Mesenchymal stem cell (in vitro differentiated cells and primary cell): Measurements from ENCODE around the gene ACER3.

ENCODE experiments used
- DNase-seq: peaks from one replicate; pipeline ENCODE4 v3.0.0-alpha.2; 2013
- H2AFZ ChIP-seq: one replicate; pipeline ENCODE4 v1.6.1; 2013; ENCODE audit warnings: low read depth, mild to moderate bottlenecking, control low read depth, inconsistent platforms, low read length, moderate library complexity
- H2AK5ac ChIP-seq: 2 replicates; pipeline ENCODE4 v1.6.1; 2013; ENCODE audit warnings: low read length, moderate library complexity, mild to moderate bottlenecking, inconsistent platforms; ENCODE audit not compliant: severe bottlenecking
- H2BK120ac ChIP-seq: one replicate; pipeline ENCODE4 v1.6.1; 2013; ENCODE audit warnings: low read depth, mild to moderate bottlenecking, inconsistent platforms, low read length, moderate library complexity
- H2BK12ac ChIP-seq, 2 experiments: one replicate each; pipeline ENCODE4 v1.6.1; 2013; ENCODE audit warnings: inconsistent platforms in 2 of 2, low read length in 2 of 2, mild to moderate bottlenecking in 2 of 2, moderate library complexity in 2 of 2, control low read depth in 1 of 2
- H2BK15ac ChIP-seq: one replicate; pipeline ENCODE4 v1.6.1; 2013; ENCODE audit warnings: mild to moderate bottlenecking, low read depth, inconsistent platforms; ENCODE audit not compliant: poor library complexity, severe bottlenecking
- H2BK5ac ChIP-seq: 2 replicates; pipeline ENCODE4 v1.6.1; 2013; ENCODE audit warnings: low read depth, mild to moderate bottlenecking, low read length, control low read depth, inconsistent platforms; ENCODE audit not compliant: poor library complexity, severe bottlenecking
- H3K14ac ChIP-seq, 2 experiments: one replicate each; pipeline ENCODE4 v1.6.1; 2013; ENCODE audit warnings: inconsistent platforms in 2 of 2, low read length in 2 of 2, control low read depth in 1 of 2, mild to moderate bottlenecking in 1 of 2, moderate library complexity in 1 of 2
- H3K18ac ChIP-seq, 2 experiments: one replicate each; pipeline ENCODE4 v1.6.1; 2013; ENCODE audit warnings: inconsistent platforms in 2 of 2, low read length in 2 of 2, control low read depth in 1 of 2, low read depth in 1 of 2, mild to moderate bottlenecking in 1 of 2
- H3K23ac ChIP-seq, 2 experiments: one replicate each; pipeline ENCODE4 v1.6.1; 2013; ENCODE audit warnings: inconsistent platforms in 2 of 2, low read length in 2 of 2, mild to moderate bottlenecking in 2 of 2, moderate library complexity in 2 of 2, control low read depth in 1 of 2
- H3K27ac ChIP-seq: 2 replicates; pipeline ENCODE4 v1.5.1; 2013; ENCODE audit warnings: mild to moderate bottlenecking, moderate library complexity, low read length, control low read depth, inconsistent platforms; ENCODE audit not compliant: poor library complexity, severe bottlenecking
- H3K27me3 ChIP-seq, 2 experiments: 2 replicates each; pipeline versions ENCODE4 v1.6.1 to v1.7.0; 2013; ENCODE audit warnings: low read length in 2 of 2, mild to moderate bottlenecking in 2 of 2, moderate library complexity in 2 of 2, control low read depth in 1 of 2, inconsistent platforms in 1 of 2; ENCODE audit not compliant: control insufficient read depth in 1 of 2, insufficient read depth in 1 of 2
- H3K36me3 ChIP-seq, 2 experiments: 2 replicates each; pipeline versions ENCODE4 v1.6.1 to v1.7.0; 2013; ENCODE audit warnings: low read length in 2 of 2, control low read depth in 1 of 2, inconsistent platforms in 1 of 2, low read depth in 1 of 2, mild to moderate bottlenecking in 1 of 2; ENCODE audit not compliant: insufficient read depth in 2 of 2, control insufficient read depth in 1 of 2
- H3K4ac ChIP-seq, 2 experiments: one replicate each; pipeline ENCODE4 v1.6.1; 2013; ENCODE audit warnings: inconsistent platforms in 2 of 2, low read length in 2 of 2, mild to moderate bottlenecking in 2 of 2, moderate library complexity in 2 of 2, control low read depth in 1 of 2, low read depth in 1 of 2
- H3K4me1 ChIP-seq: 2 replicates; pipeline ENCODE4 v1.6.1; 2013; ENCODE audit warnings: low read depth, low read length, control low read depth; ENCODE audit not compliant: control insufficient read depth, insufficient read depth
- H3K4me2 ChIP-seq: 2 replicates; pipeline ENCODE4 v1.6.1; 2013; ENCODE audit warnings: low read length, mild to moderate bottlenecking, inconsistent platforms; ENCODE audit not compliant: poor library complexity, severe bottlenecking
- H3K4me3 ChIP-seq, 2 experiments: 2 replicates each; pipeline versions ENCODE4 v1.5.1 to v1.7.0; 2013; ENCODE audit warnings: low read length in 2 of 2, mild to moderate bottlenecking in 2 of 2, control low read depth in 1 of 2, low read depth in 1 of 2; ENCODE audit not compliant: insufficient read depth in 1 of 2
- H3K79me1 ChIP-seq: replicated peaks from 2 replicates; pipeline ENCODE4 v1.6.1; 2013; ENCODE audit warnings: mild to moderate bottlenecking, control low read depth, low read length, inconsistent platforms; ENCODE audit not compliant: poor library complexity, severe bottlenecking
- H3K9ac ChIP-seq: 2 replicates; pipeline ENCODE4 v1.7.0; 2013; ENCODE audit warnings: mild to moderate bottlenecking, low read length, moderate library complexity
- H3K9me3 ChIP-seq: 2 replicates; pipeline ENCODE4 v1.7.0; 2013; ENCODE audit warnings: mild to moderate bottlenecking, low read length; ENCODE audit not compliant: control insufficient read depth
- H4K8ac ChIP-seq: one replicate; pipeline ENCODE4 v1.6.1; 2013; ENCODE audit warnings: inconsistent platforms, mild to moderate bottlenecking, low read length, moderate library complexity
- H4K91ac ChIP-seq: one replicate; pipeline ENCODE4 v1.6.1; 2013; ENCODE audit warnings: mild to moderate bottlenecking, low read length, inconsistent platforms
- WGBS: methylation state at CpG from one replicate; pipeline ENCODE4 v1.1.7; 2013; ENCODE audit warnings: mixed read lengths; 5-methylcytosine and 5-hydroxymethylcytosine counted together

ACER3 gene

DNA sequence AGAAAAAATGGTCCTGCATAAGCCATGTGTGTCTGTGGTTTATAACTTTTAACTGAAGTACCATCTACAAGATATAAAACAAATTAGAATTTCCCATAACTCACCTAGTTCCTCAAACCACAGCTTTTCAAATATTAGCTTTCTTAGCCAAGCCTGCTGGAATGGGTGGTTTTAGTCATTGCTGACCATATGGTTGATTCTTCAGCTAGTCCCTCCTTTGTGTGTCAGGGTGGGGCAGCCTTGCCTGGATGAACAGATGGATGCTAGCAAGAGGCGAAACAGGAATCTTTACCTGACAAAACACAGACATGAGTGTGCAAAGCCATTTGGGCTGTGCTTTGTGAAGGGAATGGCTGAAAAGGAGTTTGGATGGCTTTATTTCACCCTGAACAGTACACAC is 166.6 kb downstream of the ACER3 start:
- Histone ChIP-seq H4K8ac (no peak overlapping the region), H2BK15ac (no peak overlapping the region), H2BK5ac (no peak overlapping the region), H4K91ac (no peak overlapping the region), H3K27ac (no peak overlapping the region), H2BK12ac (no peak overlapping the region), H2BK120ac (no peak overlapping the region), H3K4me3 (no peak overlapping the region), H3K4me1 (no peaks in the 10 kb centered on the region), H3K36me3 (no peaks in the 10 kb centered on the region), H3K4me2 (no peak overlapping the region), H3K9me3 (no peaks in the 10 kb centered on the region), H3K79me1 (no peaks in the 10 kb centered on the region), H3K14ac (no peak overlapping the region), H3K23ac (no peak overlapping the region), H3K9ac (no peak overlapping the region), H3K27me3 (peaks cover 15 to 25% of the 10 kb centered on the region in 2 experiments), H2AFZ (no peak overlapping the region), H2AK5ac (no peak overlapping the region), H3K4ac (no peak overlapping the region), H3K18ac (no peak overlapping the region)
- no peak for DNase-seq
- 94% methylated on average over 1 of the region's 1 CpG for WGBS

DNA sequence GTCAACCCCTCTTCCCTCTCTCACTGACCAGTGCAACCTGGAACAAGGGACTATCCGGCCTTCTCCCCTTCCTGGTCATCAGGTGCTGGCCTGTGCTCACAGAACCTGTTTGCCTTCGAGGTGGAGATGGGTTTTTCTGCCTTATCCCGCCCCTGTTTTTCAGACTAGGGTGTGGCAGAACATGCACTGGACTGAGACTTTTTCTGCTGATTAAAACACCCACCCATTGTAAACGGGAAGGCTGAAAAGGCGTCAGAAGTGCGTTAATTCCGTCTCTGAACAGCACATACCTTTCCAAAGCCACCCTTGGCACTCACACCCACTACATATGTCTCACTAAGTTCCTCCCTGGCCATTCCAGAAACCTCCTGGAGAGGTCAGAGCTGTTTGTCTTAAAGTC is 169.1 kb downstream of the ACER3 start:
- H2BK15ac ChIP-seq: no peak overlapping the region
- no peaks in the 10 kb centered on the region for H3K9me3 ChIP-seq
- no peak overlapping the region for H3K9ac ChIP-seq
- H2BK5ac ChIP-seq: no peak overlapping the region
- no peak overlapping the region for H2AFZ ChIP-seq
- H3K14ac ChIP-seq: no peak overlapping the region
- H3K4ac ChIP-seq: no peak overlapping the region
- no peak overlapping the region for H3K18ac ChIP-seq
- no peaks in the 10 kb centered on the region for H3K4me1 ChIP-seq
- H3K4me2 ChIP-seq: no peak overlapping the region
- WGBS: 89% methylated on average over 7 of the region's 7 CpGs
- no peak overlapping the region for H3K23ac ChIP-seq
- peaks cover 15 to 25% of the 10 kb centered on the region in 2 experiments for H3K27me3 ChIP-seq
- DNase-seq: no peak
- H3K79me1 ChIP-seq: no peaks in the 10 kb centered on the region
- H2AK5ac ChIP-seq: no peak overlapping the region
- no peak overlapping the region for H4K91ac ChIP-seq
- no peak overlapping the region for H4K8ac ChIP-seq
- no peak overlapping the region for H2BK12ac ChIP-seq
- no peak overlapping the region for H3K27ac ChIP-seq
- no peak overlapping the region for H2BK120ac ChIP-seq
- no peaks in the 10 kb centered on the region for H3K36me3 ChIP-seq
- no peak overlapping the region for H3K4me3 ChIP-seq

DNA sequence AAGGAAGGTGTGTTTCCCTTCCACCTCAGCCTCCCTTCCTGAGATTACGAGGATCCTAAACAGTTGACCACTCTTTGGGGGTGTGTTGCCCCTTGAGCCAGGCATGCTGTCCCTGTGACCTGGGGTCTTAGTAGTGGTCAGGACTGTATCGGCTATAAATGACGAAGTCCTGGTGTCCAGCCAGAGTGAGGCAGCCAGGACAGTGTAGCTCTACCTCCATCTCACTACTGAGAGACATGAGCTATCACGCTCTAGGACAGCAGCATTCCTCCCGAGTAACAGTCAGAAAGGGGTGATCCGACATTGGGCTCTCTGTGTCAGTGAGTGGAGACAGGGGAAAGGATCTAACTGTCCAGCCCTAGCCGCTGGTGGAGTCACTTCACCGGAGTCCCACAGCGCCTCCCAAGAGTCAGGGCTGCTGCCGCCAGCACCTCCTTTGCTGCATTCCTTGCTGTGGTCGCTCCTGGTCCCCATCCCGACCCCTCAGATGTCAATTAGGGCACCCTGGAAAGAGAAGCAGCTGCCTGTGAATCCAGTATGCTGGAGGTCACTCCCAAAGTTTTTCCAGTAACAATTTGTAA is 170.2 kb downstream of the ACER3 start:
- Histone ChIP-seq H3K9ac (no peak overlapping the region), H3K4me3 (no peak overlapping the region), H4K91ac (no peak overlapping the region), H3K36me3 (no peaks in the 10 kb centered on the region), H3K4me2 (no peak overlapping the region), H3K18ac (no peak overlapping the region), H3K79me1 (no peaks in the 10 kb centered on the region), H2BK15ac (no peak overlapping the region), H2AFZ (no peak overlapping the region), H2BK5ac (no peak overlapping the region), H2AK5ac (no peak overlapping the region), H3K27ac (no peak overlapping the region), H2BK120ac (no peak overlapping the region), H3K9me3 (no peaks in the 10 kb centered on the region), H3K14ac (peak overlapping the region in 1 of 2 experiments; percentile 49), H3K4me1 (no peaks in the 10 kb centered on the region), H3K23ac (no peak overlapping the region), H3K27me3 (peaks cover 15 to 36% of the 10 kb centered on the region in 2 experiments), H2BK12ac (no peak overlapping the region), H3K4ac (no peak overlapping the region), H4K8ac (no peak overlapping the region)
- DNase-seq: no peak
- WGBS: 81% methylated on average over 12 of the region's 12 CpGs

DNA sequence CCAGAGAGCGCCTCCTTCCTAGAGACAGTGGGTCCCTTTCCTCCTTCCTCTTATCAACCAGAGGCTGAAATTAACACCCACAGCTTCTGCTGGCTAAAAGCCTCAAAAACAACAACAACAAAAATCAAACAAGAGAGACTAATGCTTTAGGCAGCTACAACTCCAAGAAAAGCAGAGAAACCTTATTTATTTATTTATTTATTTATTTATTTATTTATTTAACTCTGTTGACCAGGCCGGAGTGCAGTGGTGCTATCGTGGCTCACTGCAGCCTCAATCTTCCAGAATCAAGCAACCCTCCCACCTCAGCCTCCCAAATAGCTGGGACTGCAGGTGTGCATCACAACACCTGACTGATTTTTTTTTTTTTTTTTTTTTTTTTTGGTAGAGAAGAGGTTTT is 170.9 kb downstream of the ACER3 start:
- Histone ChIP-seq H3K27ac (no peak overlapping the region), H3K4me1 (no peaks in the 10 kb centered on the region), H2AFZ (no peak overlapping the region), H2BK12ac (no peak overlapping the region), H3K4ac (no peak overlapping the region), H3K14ac (no peak overlapping the region), H4K91ac (no peak overlapping the region), H3K4me2 (no peak overlapping the region), H3K4me3 (no peak overlapping the region), H3K9me3 (no peaks in the 10 kb centered on the region), H2BK5ac (no peak overlapping the region), H2AK5ac (no peak overlapping the region), H4K8ac (no peak overlapping the region), H3K27me3 (peaks cover 15 to 42% of the 10 kb centered on the region in 2 experiments), H3K23ac (no peak overlapping the region), H3K9ac (no peak overlapping the region), H3K36me3 (no peaks in the 10 kb centered on the region), H2BK15ac (no peak overlapping the region), H2BK120ac (no peak overlapping the region), H3K18ac (no peak overlapping the region), H3K79me1 (no peaks in the 10 kb centered on the region)
- no peak for DNase-seq
- WGBS: 87% methylated on average over 1 of the region's 3 CpGs
